K562 (cell line): ENCODE measurements around the gene ARFGEF2. TPM values are rescaled to one million over a fixed set of nuclear protein-coding genes. Genes with fewer than 3 reads are reported as not detected.
A peak's percentile ranks its signal among the peaks of the same experiment; 100 is the strongest.

ENCODE experiments used
- CCAR2 ChIP-seq: fragments of 200-400 bp; formaldehyde crosslinking; IDR thresholded peaks from 2 replicates; pipeline ENCODE4 v1.6.1; 2017; ENCODE audit warnings: mild to moderate bottlenecking, low read depth, low read length
- GTF2A2 ChIP-seq: IDR thresholded peaks from 2 replicates; pipeline ENCODE4 v1.6.1; 2016; ENCODE audit warnings: mild to moderate bottlenecking, missing genetic modification characterization, missing compliant biosample characterization
- HNRNPL ChIP-seq: fragments of 200-400 bp; formaldehyde crosslinking; IDR thresholded peaks from 2 replicates; pipeline ENCODE4 v1.6.1; 2017; ENCODE audit warnings: low read depth, mild to moderate bottlenecking, low read length
- IRF2 ChIP-seq: sonication (generic); formaldehyde crosslinking; IDR thresholded peaks from 2 replicates; pipeline ENCODE4 v1.8.1; 2022; ENCODE audit warnings: mild to moderate bottlenecking, missing genetic modification reagents
- MCM3 ChIP-seq: fragments of 450-650 bp; IDR thresholded peaks from 2 replicates; pipeline ENCODE4 v1.6.1; 2016
- NFIC ChIP-seq: fragments of 450-650 bp; IDR thresholded peaks from 2 replicates; pipeline ENCODE4 v1.6.1; 2017; ENCODE audit warnings: mild to moderate bottlenecking, inconsistent platforms
- PRPF4 ChIP-seq: fragments of 200-400 bp; formaldehyde crosslinking; IDR thresholded peaks from one replicate; pipeline ENCODE4 v1.6.1; 2017; ENCODE audit warnings: low read length, low read depth, mild to moderate bottlenecking; ENCODE audit not compliant: insufficient read depth, poor library complexity, severe bottlenecking
- SP2 ChIP-seq: IDR thresholded peaks from 2 replicates; pipeline ENCODE4 v1.6.1; 2011; ENCODE audit warnings: mild to moderate bottlenecking, low read depth, low read length, moderate library complexity; ENCODE audit not compliant: poor library complexity, severe bottlenecking; ENCODE audit errors: extremely low read depth
- SREBF2 ChIP-seq: sonication (generic); formaldehyde crosslinking; IDR thresholded peaks from 2 replicates; pipeline ENCODE4 v1.4.0; 2020; ENCODE audit warnings: mild to moderate bottlenecking, missing genetic modification reagents
- SRSF7 ChIP-seq: fragments of 200-400 bp; formaldehyde crosslinking; optimal IDR thresholded peaks from 2 replicates; pipeline ENCODE3; 2017; ENCODE audit warnings: mild to moderate bottlenecking, low read depth, low read length
- TAF15 ChIP-seq: fragments of 200-400 bp; formaldehyde crosslinking; IDR thresholded peaks from 2 replicates; pipeline ENCODE4 v1.6.1; 2017; ENCODE audit warnings: mild to moderate bottlenecking, low read depth, low read length, moderate library complexity
- ZFP1 ChIP-seq: fragments of 450-650 bp; formaldehyde crosslinking; IDR thresholded peaks from 2 replicates; pipeline ENCODE4 v1.4.0; 2020; ENCODE audit warnings: mild to moderate bottlenecking, mixed read lengths
- ZNF384 ChIP-seq: IDR thresholded peaks from 2 replicates; pipeline ENCODE4 v1.6.1; 2012; ENCODE audit warnings: low read depth, low read length, improper control_type of control experiment
- polyA plus RNA-seq, 8 experiments: library from polyadenylated mRNA; depleted of rRNA in 4 of 8; stranded (reverse) in 5 of 8; unstranded in 3 of 8; fragments of >200 nt; fragmentation: Nextera tagmentation in 2 of 8; fragmentation: Illumina TruSeq in 1 of 8; extraction: Ambion mirVana in 2 of 8; extraction: Trizol in 1 of 8; gene quantifications; 2 replicates each; pipeline versions ENCODE4 v1.2.1 to v1.2.3, GENCODE V29; 2011 to 2014; ENCODE audit warnings: inconsistent platforms in 1 of 8, missing spikeins in 1 of 8
- total RNA-seq, 7 experiments: library from RNA; depleted of rRNA in 6 of 7; stranded (reverse); fragments of >200 nt in 6 of 7; fragmentation: Illumina TruSeq in 2 of 7; extraction: Trizol in 2 of 7; gene quantifications; 2 replicates each; pipeline versions ENCODE4 v1.2.1 to v1.2.3, GENCODE V29; 2011 to 2021; ENCODE audit warnings: low replicate concordance in 1 of 7
- TF ChIP-seq, protein P1 (sequence below), 2 experiments: fragments of 450-650 bp in 1 of 2; sonication (generic) in 1 of 2; formaldehyde crosslinking in 1 of 2; IDR thresholded peaks; 2 replicates each; pipeline versions ENCODE4 v1.7.1 to v1.9.0; 2016 to 2022; ENCODE audit warnings: inconsistent platforms in 1 of 2, mild to moderate bottlenecking in 1 of 2, missing genetic modification reagents in 1 of 2
- TF ChIP-seq, protein P2 (sequence below): fragments of 450-650 bp; IDR thresholded peaks from 2 replicates; pipeline ENCODE4 v1.6.1; 2016; ENCODE audit warnings: missing biosample characterization, missing genetic modification characterization

The ARFGEF2 gene
- total and polyA plus RNA-seq, 9 of the 15 experiments (the other 6 are each of a cell fraction or from before 2014, with no cell fraction given): 4.2 to 18.8 (median 13.7) TPM

DNA sequence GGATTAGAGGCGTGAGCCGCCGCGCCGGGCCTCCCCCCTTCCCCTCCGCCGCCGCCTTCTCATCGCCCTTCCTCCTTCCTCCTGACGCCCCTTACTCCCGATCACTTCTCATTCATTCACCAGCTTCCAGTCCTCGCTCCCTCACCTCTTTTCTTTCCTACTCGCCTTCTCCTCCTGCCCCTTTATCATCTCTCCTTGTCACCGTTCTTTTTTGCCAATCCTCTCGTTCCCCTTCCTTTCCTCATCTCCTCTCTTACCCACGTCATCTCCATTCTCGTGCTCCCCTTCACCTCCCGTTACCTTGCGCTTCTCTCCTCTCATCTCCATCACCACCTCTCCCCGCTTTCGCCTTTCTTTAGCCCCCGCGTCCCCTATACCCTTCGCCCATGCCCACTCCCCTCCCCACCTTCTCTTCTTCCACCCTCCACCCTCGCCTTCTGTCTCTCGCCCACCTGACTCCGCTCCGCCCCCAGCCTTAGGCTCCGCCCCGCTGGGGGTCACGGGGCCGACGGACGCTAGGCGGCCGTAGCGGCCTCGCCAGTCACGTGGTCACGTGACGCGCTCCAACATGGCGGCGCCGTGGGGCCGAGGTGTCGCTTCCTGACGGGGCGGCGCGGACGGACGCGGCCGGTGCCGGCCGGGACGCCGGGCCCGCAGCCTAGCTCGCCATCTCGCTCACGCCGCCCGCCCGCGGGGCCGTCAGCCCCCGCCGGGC, at the start of gene ARFGEF2 (continued):
- TF ChIP-seq, protein P1, sequence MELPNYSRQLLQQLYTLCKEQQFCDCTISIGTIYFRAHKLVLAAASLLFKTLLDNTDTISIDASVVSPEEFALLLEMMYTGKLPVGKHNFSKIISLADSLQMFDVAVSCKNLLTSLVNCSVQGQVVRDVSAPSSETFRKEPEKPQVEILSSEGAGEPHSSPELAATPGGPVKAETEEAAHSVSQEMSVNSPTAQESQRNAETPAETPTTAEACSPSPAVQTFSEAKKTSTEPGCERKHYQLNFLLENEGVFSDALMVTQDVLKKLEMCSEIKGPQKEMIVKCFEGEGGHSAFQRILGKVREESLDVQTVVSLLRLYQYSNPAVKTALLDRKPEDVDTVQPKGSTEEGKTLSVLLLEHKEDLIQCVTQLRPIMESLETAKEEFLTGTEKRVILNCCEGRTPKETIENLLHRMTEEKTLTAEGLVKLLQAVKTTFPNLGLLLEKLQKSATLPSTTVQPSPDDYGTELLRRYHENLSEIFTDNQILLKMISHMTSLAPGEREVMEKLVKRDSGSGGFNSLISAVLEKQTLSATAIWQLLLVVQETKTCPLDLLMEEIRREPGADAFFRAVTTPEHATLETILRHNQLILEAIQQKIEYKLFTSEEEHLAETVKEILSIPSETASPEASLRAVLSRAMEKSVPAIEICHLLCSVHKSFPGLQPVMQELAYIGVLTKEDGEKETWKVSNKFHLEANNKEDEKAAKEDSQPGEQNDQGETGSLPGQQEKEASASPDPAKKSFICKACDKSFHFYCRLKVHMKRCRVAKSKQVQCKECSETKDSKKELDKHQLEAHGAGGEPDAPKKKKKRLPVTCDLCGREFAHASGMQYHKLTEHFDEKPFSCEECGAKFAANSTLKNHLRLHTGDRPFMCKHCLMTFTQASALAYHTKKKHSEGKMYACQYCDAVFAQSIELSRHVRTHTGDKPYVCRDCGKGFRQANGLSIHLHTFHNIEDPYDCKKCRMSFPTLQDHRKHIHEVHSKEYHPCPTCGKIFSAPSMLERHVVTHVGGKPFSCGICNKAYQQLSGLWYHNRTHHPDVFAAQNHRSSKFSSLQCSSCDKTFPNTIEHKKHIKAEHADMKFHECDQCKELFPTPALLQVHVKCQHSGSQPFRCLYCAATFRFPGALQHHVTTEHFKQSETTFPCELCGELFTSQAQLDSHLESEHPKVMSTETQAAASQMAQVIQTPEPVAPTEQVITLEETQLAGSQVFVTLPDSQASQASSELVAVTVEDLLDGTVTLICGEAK (IDR thresholded peaks at IDR 0.05): peak; percentile 76
- TF ChIP-seq, protein P1 (CRISPR knock-in tag; IDR thresholded peaks at IDR 0.05): no peak
- TF ChIP-seq CCAR2 (no peak), HNRNPL (0 out of 2 replicates have a peak, but pooled peaks have one; percentile 25), IRF2 (CRISPR knock-in tag) (no peak), NFIC (peak; percentile 65), ZFP1 (CRISPR knock-in tag) (no peak), SRSF7 (no peak), TAF15 (no peak), ZNF384 (no peak), MCM3 (no peak; the same call in 1 of the 2 replicates), PRPF4 (no peak), SREBF2 (CRISPR knock-in tag) (no peak), SP2 (no peak), GTF2A2 (tag) (no peak)
- TF ChIP-seq, protein P2, sequence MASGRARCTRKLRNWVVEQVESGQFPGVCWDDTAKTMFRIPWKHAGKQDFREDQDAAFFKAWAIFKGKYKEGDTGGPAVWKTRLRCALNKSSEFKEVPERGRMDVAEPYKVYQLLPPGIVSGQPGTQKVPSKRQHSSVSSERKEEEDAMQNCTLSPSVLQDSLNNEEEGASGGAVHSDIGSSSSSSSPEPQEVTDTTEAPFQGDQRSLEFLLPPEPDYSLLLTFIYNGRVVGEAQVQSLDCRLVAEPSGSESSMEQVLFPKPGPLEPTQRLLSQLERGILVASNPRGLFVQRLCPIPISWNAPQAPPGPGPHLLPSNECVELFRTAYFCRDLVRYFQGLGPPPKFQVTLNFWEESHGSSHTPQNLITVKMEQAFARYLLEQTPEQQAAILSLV (tag): no peak
